Stimulated activated CD8-positive, alpha-beta memory T cell treated with anti-CD3 and anti-CD28 coated beads, Interleukin-7, amount 100 ng/mL, for 48 hours (primary cell): ENCODE data around the gene CCDC122.
A peak's percentile ranks its signal among the peaks of the same experiment; 100 is the strongest.

ENCODE experiments used
- DNase-seq, 2 donors: peaks; one replicate each; pipeline ENCODE4 v3.0.0-alpha.2; 2020; ENCODE audit warnings: low read depth in 1 of 2; ENCODE audit errors: extremely low read depth in 1 of 2

Gene CCDC122

GRCh38 chr13:43878892-43879754, at the start of gene CCDC122:
Gene CCDC122, minus strand, starts transcription at chr13:43879740. Its CDS starts 10,364 bp downstream, at chr13:43869376.
- DNase-seq: peak; percentile 58 to 67

GRCh38 chr13:43924549-43925245, 45.2 kb upstream of the CCDC122 start:
- no peak for DNase-seq

GRCh38 chr13:43920965-43921674, 41.6 kb upstream of the CCDC122 start:
- DNase-seq: no peak

- no peak for DNase-seq
These were observed 39.1 kb upstream of the CCDC122 start for GRCh38 chr13:43918636-43919035.

GRCh38 chr13:43916828-43917227, 37.3 kb upstream of the CCDC122 start:
- DNase-seq: no peak

GRCh38 chr13:43915451-43915850, 35.9 kb upstream of the CCDC122 start:
- DNase-seq: no peak

- no peak for DNase-seq
These were observed 32.3 kb upstream of the CCDC122 start for GRCh38 chr13:43911871-43912270.

- DNase-seq: no peak
These were observed 31.7 kb upstream of the CCDC122 start for GRCh38 chr13:43911278-43911677.

- DNase-seq: no peak
These were observed 31.3 kb upstream of the CCDC122 start for GRCh38 chr13:43910856-43911255.

- DNase-seq: no peak
These were observed 28.9 kb upstream of the CCDC122 start for GRCh38 chr13:43908156-43909126.

- no peak for DNase-seq
These were observed 26.0 kb upstream of the CCDC122 start for GRCh38 chr13:43905435-43906031.

- no peak for DNase-seq
These were observed 16.4 kb upstream of the CCDC122 start for GRCh38 chr13:43895940-43896339.

- DNase-seq: no peak
These were observed 14.9 kb upstream of the CCDC122 start for GRCh38 chr13:43894438-43894837.

- DNase-seq: no peak
These were observed 4.7 kb upstream of the CCDC122 start for GRCh38 chr13:43884222-43884621.

- no peak for DNase-seq
These were observed 4.1 kb upstream of the CCDC122 start for GRCh38 chr13:43883631-43884030.

- DNase-seq: no peak
These were observed 2.0 kb upstream of the CCDC122 start for GRCh38 chr13:43881580-43881979.

- DNase-seq: no peak
These were observed 1.4 kb upstream of the CCDC122 start for GRCh38 chr13:43880926-43881325.

GRCh38 chr13:43880214-43880855, 795 bp upstream of the CCDC122 start:
- no peak for DNase-seq

GRCh38 chr13:43879755-43880181, 228 bp upstream of the CCDC122 start, which contains the start of gene LACC1:
Gene LACC1, plus strand, starts transcription at chr13:43879904. Its CDS starts 1,082 bp downstream, at chr13:43880986.
- DNase-seq: peak in 1 of 2 donors; percentile 1
